Suprapubic skin (tissue), 4 donors: Measurements from ENCODE around the gene PTOV1.
"Not testable (repeated sequence)": the region's sequence is repeated elsewhere in the genome, so short reads cannot be mapped to it uniquely, and the experiment has no call there.

Source experiments
- POLR2A ChIP-seq, 2 donors: fragments of 450-650 bp; IDR thresholded peaks; one replicate each; pipeline ENCODE4 v1.6.1; 2017; ENCODE audit warnings: antibody characterized with exemption in 2 of 2, mild to moderate bottlenecking in 2 of 2, moderate library complexity in 2 of 2
- POLR2AphosphoS5 ChIP-seq, 3 donors: sonication (generic); formaldehyde crosslinking; IDR thresholded peaks; one replicate each; pipeline ENCODE4 v1.6.1; 2017; ENCODE audit warnings: antibody characterized with exemption in 3 of 3
- TF ChIP-seq, protein P1 (sequence below), 2 donors: fragments of 200-600 bp in 1 of 2; fragments of 450-650 bp in 1 of 2; sonication (generic) in 1 of 2; IDR thresholded peaks; one replicate each; pipeline ENCODE4 v1.5.1; 2016 to 2019; ENCODE audit warnings: antibody characterized with exemption in 2 of 2, mild to moderate bottlenecking in 1 of 2, moderate library complexity in 1 of 2

DNA sequence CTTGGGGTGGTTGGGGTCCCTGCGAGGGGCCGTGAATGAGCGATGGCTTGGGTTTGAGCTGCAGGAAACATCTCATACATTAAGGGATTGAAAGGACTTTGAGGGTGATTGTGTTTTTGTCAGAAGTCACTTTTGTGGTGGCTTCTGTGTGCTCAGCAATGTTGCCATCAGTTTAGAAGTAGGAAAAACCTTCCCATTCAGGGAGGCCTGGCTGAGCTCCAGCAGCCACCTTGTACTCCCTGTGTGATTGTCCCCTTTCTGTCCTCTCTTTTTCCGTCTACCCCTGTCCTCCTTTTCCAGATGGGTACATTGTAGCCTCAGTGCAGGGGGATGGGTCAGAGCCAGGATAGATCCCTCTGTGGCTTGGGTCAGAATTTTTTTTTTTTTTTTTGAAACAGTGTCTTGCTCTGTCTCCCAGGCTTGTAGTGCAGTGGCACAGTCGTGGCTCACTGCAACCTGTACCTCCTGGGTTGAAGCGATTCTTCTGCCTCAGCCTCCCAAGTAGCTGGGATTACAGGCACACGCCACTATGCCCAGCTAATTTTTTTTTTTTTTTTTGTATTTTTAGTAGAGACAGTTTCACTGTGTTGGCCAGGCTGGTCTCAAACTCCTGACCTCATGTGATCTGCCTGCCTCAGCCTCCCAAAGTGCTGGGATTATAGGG lies 31.4 kb upstream of the PTOV1 start:
- TF ChIP-seq, protein P1, sequence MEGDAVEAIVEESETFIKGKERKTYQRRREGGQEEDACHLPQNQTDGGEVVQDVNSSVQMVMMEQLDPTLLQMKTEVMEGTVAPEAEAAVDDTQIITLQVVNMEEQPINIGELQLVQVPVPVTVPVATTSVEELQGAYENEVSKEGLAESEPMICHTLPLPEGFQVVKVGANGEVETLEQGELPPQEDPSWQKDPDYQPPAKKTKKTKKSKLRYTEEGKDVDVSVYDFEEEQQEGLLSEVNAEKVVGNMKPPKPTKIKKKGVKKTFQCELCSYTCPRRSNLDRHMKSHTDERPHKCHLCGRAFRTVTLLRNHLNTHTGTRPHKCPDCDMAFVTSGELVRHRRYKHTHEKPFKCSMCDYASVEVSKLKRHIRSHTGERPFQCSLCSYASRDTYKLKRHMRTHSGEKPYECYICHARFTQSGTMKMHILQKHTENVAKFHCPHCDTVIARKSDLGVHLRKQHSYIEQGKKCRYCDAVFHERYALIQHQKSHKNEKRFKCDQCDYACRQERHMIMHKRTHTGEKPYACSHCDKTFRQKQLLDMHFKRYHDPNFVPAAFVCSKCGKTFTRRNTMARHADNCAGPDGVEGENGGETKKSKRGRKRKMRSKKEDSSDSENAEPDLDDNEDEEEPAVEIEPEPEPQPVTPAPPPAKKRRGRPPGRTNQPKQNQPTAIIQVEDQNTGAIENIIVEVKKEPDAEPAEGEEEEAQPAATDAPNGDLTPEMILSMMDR (IDR thresholded peaks at IDR 0.05) = not testable (repeated sequence)
- TF ChIP-seq POLR2A, POLR2AphosphoS5 (IDR thresholded peaks at IDR 0.05): not testable (repeated sequence)
